Mucosa of stomach (tissue), 1 donor: ENCODE measurements around the gene CDK14.

Source experiments
- H3K27me3 ChIP-seq: one replicate; pipeline ENCODE4 v1.7.0; 2013; ENCODE audit warnings: mild to moderate bottlenecking, low read length; ENCODE audit not compliant: control insufficient read depth, insufficient read depth
- H3K36me3 ChIP-seq: one replicate; pipeline ENCODE4 v1.7.0; 2013; ENCODE audit warnings: low read length; ENCODE audit not compliant: control insufficient read depth, insufficient read depth
- H3K4me1 ChIP-seq: one replicate; pipeline ENCODE4 v1.7.0; 2013; ENCODE audit warnings: mild to moderate bottlenecking, low read length; ENCODE audit not compliant: control insufficient read depth, insufficient read depth
- H3K4me3 ChIP-seq: one replicate; pipeline ENCODE4 v1.7.0; 2013; ENCODE audit warnings: low read length
- H3K9ac ChIP-seq: one replicate; pipeline ENCODE4 v1.7.0; 2013; ENCODE audit warnings: mild to moderate bottlenecking, low read length, moderate library complexity
- H3K9me3 ChIP-seq: one replicate; pipeline ENCODE4 v1.7.0; 2013; ENCODE audit warnings: mild to moderate bottlenecking, low read length, moderate library complexity; ENCODE audit not compliant: control insufficient read depth
- donor health status: Pancreatic carcinoma.

The CDK14 gene

GRCh38 chr7:90736968-90737939 lies 141.1 kb downstream of the CDK14 start:
- no peaks in the 10 kb centered on the region for H3K27me3 ChIP-seq
- no peaks in the 10 kb centered on the region for H3K4me1 ChIP-seq
- H3K4me3 ChIP-seq = no peak overlapping the region
- no peaks in the 10 kb centered on the region for H3K36me3 ChIP-seq
- H3K9ac ChIP-seq = no peak overlapping the region
- H3K9me3 ChIP-seq = no peaks in the 10 kb centered on the region

- Histone ChIP-seq H3K9me3 (no peaks in the 10 kb centered on the region), H3K36me3 (no peaks in the 10 kb centered on the region), H3K27me3 (no peaks in the 10 kb centered on the region), H3K9ac (no peak overlapping the region), H3K4me3 (no peak overlapping the region), H3K4me1 (no peaks in the 10 kb centered on the region)
These were observed 142.1 kb downstream of the CDK14 start for GRCh38 chr7:90738249-90738648.

- Histone ChIP-seq H3K9ac (no peak overlapping the region), H3K4me1 (no peaks in the 10 kb centered on the region), H3K36me3 (no peaks in the 10 kb centered on the region), H3K9me3 (no peaks in the 10 kb centered on the region), H3K27me3 (no peaks in the 10 kb centered on the region), H3K4me3 (no peak overlapping the region)
These were observed 143.6 kb downstream of the CDK14 start for GRCh38 chr7:90739716-90740115.

GRCh38 chr7:90740386-90740785 lies 144.3 kb downstream of the CDK14 start:
- no peaks in the 10 kb centered on the region for H3K9me3 ChIP-seq
- H3K9ac ChIP-seq = no peak overlapping the region
- no peaks in the 10 kb centered on the region for H3K27me3 ChIP-seq
- no peak overlapping the region for H3K4me3 ChIP-seq
- H3K4me1 ChIP-seq = no peaks in the 10 kb centered on the region
- no peaks in the 10 kb centered on the region for H3K36me3 ChIP-seq

GRCh38 chr7:90743626-90744025 lies 147.5 kb downstream of the CDK14 start:
- Histone ChIP-seq H3K9ac (no peak overlapping the region), H3K9me3 (no peaks in the 10 kb centered on the region), H3K36me3 (no peaks in the 10 kb centered on the region), H3K27me3 (no peaks in the 10 kb centered on the region), H3K4me3 (no peak overlapping the region), H3K4me1 (no peaks in the 10 kb centered on the region)

GRCh38 chr7:90747516-90747915 lies 151.4 kb downstream of the CDK14 start:
- H3K36me3 ChIP-seq = no peaks in the 10 kb centered on the region
- H3K27me3 ChIP-seq = no peaks in the 10 kb centered on the region
- H3K4me3 ChIP-seq = no peak overlapping the region
- no peaks in the 10 kb centered on the region for H3K9me3 ChIP-seq
- no peaks in the 10 kb centered on the region for H3K4me1 ChIP-seq
- H3K9ac ChIP-seq = no peak overlapping the region

- no peaks in the 10 kb centered on the region for H3K36me3 ChIP-seq
- no peak overlapping the region for H3K9ac ChIP-seq
- H3K4me1 ChIP-seq = no peaks in the 10 kb centered on the region
- no peaks in the 10 kb centered on the region for H3K9me3 ChIP-seq
- H3K27me3 ChIP-seq = no peaks in the 10 kb centered on the region
- no peak overlapping the region for H3K4me3 ChIP-seq
These were observed 153.1 kb downstream of the CDK14 start for GRCh38 chr7:90749262-90749661.

GRCh38 chr7:90749774-90750173 lies 153.7 kb downstream of the CDK14 start:
- H3K4me3 ChIP-seq = no peak overlapping the region
- H3K4me1 ChIP-seq = no peaks in the 10 kb centered on the region
- no peaks in the 10 kb centered on the region for H3K9me3 ChIP-seq
- H3K27me3 ChIP-seq = no peaks in the 10 kb centered on the region
- H3K36me3 ChIP-seq = no peaks in the 10 kb centered on the region
- H3K9ac ChIP-seq = no peak overlapping the region

- H3K4me3 ChIP-seq = no peak overlapping the region
- no peaks in the 10 kb centered on the region for H3K9me3 ChIP-seq
- no peaks in the 10 kb centered on the region for H3K4me1 ChIP-seq
- H3K9ac ChIP-seq = no peak overlapping the region
- no peaks in the 10 kb centered on the region for H3K36me3 ChIP-seq
- H3K27me3 ChIP-seq = no peaks in the 10 kb centered on the region
These were observed 155.5 kb downstream of the CDK14 start for GRCh38 chr7:90751595-90751994.

GRCh38 chr7:90752051-90752450 lies 155.9 kb downstream of the CDK14 start:
- Histone ChIP-seq H3K9ac (no peak overlapping the region), H3K4me1 (no peaks in the 10 kb centered on the region), H3K27me3 (no peaks in the 10 kb centered on the region), H3K9me3 (no peaks in the 10 kb centered on the region), H3K4me3 (no peak overlapping the region), H3K36me3 (no peaks in the 10 kb centered on the region)

GRCh38 chr7:90755041-90755440 lies 158.9 kb downstream of the CDK14 start:
- Histone ChIP-seq H3K27me3 (no peaks in the 10 kb centered on the region), H3K36me3 (no peaks in the 10 kb centered on the region), H3K9me3 (no peaks in the 10 kb centered on the region), H3K4me3 (no peak overlapping the region), H3K9ac (no peak overlapping the region), H3K4me1 (peaks cover 2% of the 10 kb centered on the region)

GRCh38 chr7:90756366-90756765 lies 160.2 kb downstream of the CDK14 start:
- H3K36me3 ChIP-seq = no peaks in the 10 kb centered on the region
- H3K4me1 ChIP-seq = peaks cover 3% of the 10 kb centered on the region
- H3K9me3 ChIP-seq = no peaks in the 10 kb centered on the region
- no peak overlapping the region for H3K4me3 ChIP-seq
- H3K9ac ChIP-seq = no peak overlapping the region
- no peaks in the 10 kb centered on the region for H3K27me3 ChIP-seq
